ENCODE results near the gene NCEH1.

DNA sequence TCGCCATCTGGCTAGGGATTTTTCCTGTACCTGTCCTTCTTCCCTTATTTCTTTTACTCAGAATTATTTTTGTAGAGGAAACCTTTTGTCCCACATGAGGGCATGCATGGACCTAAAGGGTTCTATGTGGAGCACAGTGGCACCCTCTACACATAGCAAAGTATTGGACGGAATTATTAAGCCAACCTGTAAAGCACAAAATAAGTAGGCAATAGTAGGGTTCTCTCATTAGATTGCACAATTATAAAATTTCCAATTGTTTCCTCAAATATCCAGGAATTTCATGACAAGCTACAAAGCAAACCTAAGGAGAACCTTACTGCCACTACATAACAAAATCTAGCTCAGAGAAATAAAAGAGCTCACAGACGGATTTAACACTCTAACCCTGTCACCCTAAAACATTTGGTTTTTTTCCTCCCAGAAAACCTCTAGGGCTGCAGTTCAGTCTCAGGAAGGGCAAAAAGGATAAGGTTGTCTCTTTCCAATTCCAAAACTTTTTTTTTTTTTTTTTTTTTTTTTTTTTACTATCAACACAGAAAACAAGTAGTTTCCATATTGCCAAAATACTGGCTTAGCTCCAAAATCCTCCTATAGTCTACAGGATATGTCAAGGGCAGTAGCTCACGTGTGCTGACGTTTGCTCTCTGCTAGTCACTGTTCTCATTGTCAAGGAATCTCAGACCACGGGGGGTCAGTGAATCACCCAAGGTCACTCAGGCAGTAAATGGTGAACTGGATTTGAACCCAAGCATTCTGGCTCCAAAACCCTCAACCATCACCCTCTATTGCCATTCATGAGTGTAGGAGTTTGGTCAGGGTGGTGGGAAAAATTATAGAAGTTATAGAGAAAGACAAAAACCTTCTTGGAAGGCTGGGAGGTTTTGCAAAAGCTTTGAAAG, 52.3 kb downstream of the NCEH1 start:
- no peak for TF ChIP-seq TAF1 (IDR thresholded peaks at IDR 0.05; ENCODE audit: borderline replicate concordance, low read depth, low read length)
- no peak for TF ChIP-seq POLR2A (IDR thresholded peaks at IDR 0.05; ENCODE audit: low read depth, low read length)

All from GM12892 (cell line).